ENCODE data around the gene SBNO1.

SBNO1 gene

GRCh38 chr12:123395236-123395635, 30.6 kb upstream of the SBNO1 start:
- POLR2A ChIA-PET (ENCODE audit: low non-redundant PET): no interaction called here
- no peak overlapping the region; the same call in 1 of the 2 replicates for H3K27ac ChIP-seq
- DNase-seq (ENCODE audit: low spot score): no peak
- CTCF ChIA-PET: no interaction called here
- TF ChIP-seq CTCF (conservative IDR thresholded peaks at IDR 0.05; ENCODE audit: low read depth): no peak

GRCh38 chr12:123393747-123394146, 29.1 kb upstream of the SBNO1 start:
- TF ChIP-seq CTCF (conservative IDR thresholded peaks at IDR 0.05; ENCODE audit: low read depth): no peak
- no peak overlapping the region for H3K27ac ChIP-seq
- no peak for DNase-seq (ENCODE audit: low spot score)
- POLR2A ChIA-PET (ENCODE audit: low non-redundant PET): no interaction called here
- CTCF ChIA-PET: no interaction called here

GRCh38 chr12:123391546-123392343, 27.1 kb upstream of the SBNO1 start:
- CTCF ChIA-PET: interaction anchor here (0.6 to 1.1 kb wide), 2 partner anchors 27 to 47 kb away, joined by 3 to 6 read pairs; no protein-coding TSS in a partner anchor
- POLR2A ChIA-PET (ENCODE audit: low non-redundant PET): no interaction called here
- TF ChIP-seq CTCF (conservative IDR thresholded peaks at IDR 0.05; ENCODE audit: low read depth): no peak
- no peak for DNase-seq (ENCODE audit: low spot score)
- peak overlapping the region; percentile 87 for H3K27ac ChIP-seq

- no peak for TF ChIP-seq CTCF (conservative IDR thresholded peaks at IDR 0.05; ENCODE audit: low read depth)
- H3K27ac ChIP-seq: peak overlapping the region; percentile 87
- no peak for DNase-seq (ENCODE audit: low spot score)
- POLR2A ChIA-PET (ENCODE audit: low non-redundant PET): interaction anchor here (0.6 kb wide), 1 partner anchor 39 kb away, joined by 12 read pairs; no protein-coding TSS in a partner anchor
- CTCF ChIA-PET: interaction anchor here (1.1 kb wide), 1 partner anchor 46 kb away, joined by 6 read pairs; no protein-coding TSS in a partner anchor
Measured at GRCh38 chr12:123390498-123391426, 26.1 kb upstream of the SBNO1 start.

GRCh38 chr12:123389560-123390351, 25.1 kb upstream of the SBNO1 start:
- peak overlapping the region; percentile 87 for H3K27ac ChIP-seq
- ChIA-PET CTCF (no interaction called here), POLR2A (ENCODE audit: low non-redundant PET) (interaction anchor here (0.6 kb wide), 1 partner anchor 40 kb away, joined by 12 read pairs; no protein-coding TSS in a partner anchor)
- no peak for TF ChIP-seq CTCF (conservative IDR thresholded peaks at IDR 0.05; ENCODE audit: low read depth)
- peak; percentile 55 for DNase-seq (ENCODE audit: low spot score)
